HepG2 (cell line): ENCODE data around the gene PIEZO1. TPM values are rescaled to one million over a fixed set of nuclear protein-coding genes. Genes with fewer than 3 reads are reported as not detected.

Experiments used
- ATM ChIP-seq: fragments of 450-650 bp; IDR thresholded peaks from 2 replicates; pipeline ENCODE4 v1.7.1; 2017; ENCODE audit warnings: mild to moderate bottlenecking, borderline replicate concordance
- CHD4 ChIP-seq: fragments of 200-600 bp; sonication (generic); IDR thresholded peaks from 2 replicates; pipeline ENCODE4 v1.7.0; 2017; ENCODE audit warnings: mild to moderate bottlenecking, low read length, borderline replicate concordance
- HOXA9 ChIP-seq: sonication (generic); formaldehyde crosslinking; IDR thresholded peaks from 2 replicates; pipeline ENCODE4 v1.8.1; 2022; ENCODE audit warnings: missing genetic modification reagents, mild to moderate bottlenecking, moderate library complexity, borderline replicate concordance
- IRF2 ChIP-seq: IDR thresholded peaks from 2 replicates; pipeline ENCODE4 v1.6.1; 2018; ENCODE audit warnings: missing genetic modification reagents, missing compliant biosample characterization
- KDM3A ChIP-seq: IDR thresholded peaks from 2 replicates; pipeline ENCODE4 v1.6.1; 2018; ENCODE audit warnings: low read depth, missing compliant biosample characterization
- KDM5A ChIP-seq: fragments of 200-600 bp; sonication (generic); IDR thresholded peaks from 2 replicates; pipeline ENCODE4 v1.7.0; 2018; ENCODE audit warnings: antibody characterized with exemption, mild to moderate bottlenecking, low read length, borderline replicate concordance
- NR3C1 ChIP-seq: sonication (generic); formaldehyde crosslinking; IDR thresholded peaks from 2 replicates; pipeline ENCODE4 v1.4.0; 2020; ENCODE audit warnings: missing genetic modification reagents
- ONECUT2 ChIP-seq: sonication (generic); formaldehyde crosslinking; IDR thresholded peaks from 2 replicates; pipeline ENCODE4 v1.4.0; 2020; ENCODE audit warnings: missing genetic modification reagents
- PAX8 ChIP-seq: sonication (generic); formaldehyde crosslinking; IDR thresholded peaks from 2 replicates; pipeline ENCODE4 v1.8.0; 2022; ENCODE audit warnings: mild to moderate bottlenecking, missing genetic modification reagents, borderline replicate concordance
- TCF12 ChIP-seq, 2 experiments: fragments of 450-650 bp in 1 of 2; sonication (generic) in 1 of 2; formaldehyde crosslinking in 1 of 2; IDR thresholded peaks; 2 replicates each; pipeline versions ENCODE4 v1.6.1 to v1.8.0; 2017 to 2022; ENCODE audit warnings: antibody characterized with exemption in 1 of 2, mild to moderate bottlenecking in 1 of 2, missing genetic modification reagents in 1 of 2, moderate library complexity in 1 of 2
- ZBTB14 ChIP-seq: sonication (generic); formaldehyde crosslinking; IDR thresholded peaks from 2 replicates; pipeline ENCODE4 v1.4.0; 2020; ENCODE audit warnings: missing genetic modification reagents
- ZBTB26 ChIP-seq: IDR thresholded peaks from 2 replicates; pipeline ENCODE4 v1.6.1; 2016; ENCODE audit warnings: missing compliant biosample characterization, missing genetic modification reagents, borderline replicate concordance
- ZBTB39 ChIP-seq: sonication (generic); formaldehyde crosslinking; IDR thresholded peaks from 2 replicates; pipeline ENCODE4 v1.5.0; 2020; ENCODE audit warnings: missing genetic modification reagents
- ZBTB8A ChIP-seq: sonication (generic); formaldehyde crosslinking; IDR thresholded peaks from 2 replicates; pipeline ENCODE4 v1.4.0; 2020; ENCODE audit warnings: mild to moderate bottlenecking, low read depth, missing genetic modification reagents, borderline replicate concordance
- ZC3H13 ChIP-seq: sonication (generic); formaldehyde crosslinking; IDR thresholded peaks from 2 replicates; pipeline ENCODE4 v1.8.1; 2023; ENCODE audit warnings: mild to moderate bottlenecking, missing genetic modification reagents, moderate library complexity
- ZFAT ChIP-seq: sonication (generic); formaldehyde crosslinking; conservative IDR thresholded peaks from 2 replicates; pipeline ENCODE4 v1.8.1; 2023; ENCODE audit warnings: missing genetic modification reagents, inconsistent platforms
- ZFP90 ChIP-seq: sonication (generic); formaldehyde crosslinking; IDR thresholded peaks from 2 replicates; pipeline ENCODE4 v1.8.0; 2022; ENCODE audit warnings: missing genetic modification reagents, mild to moderate bottlenecking, inconsistent platforms, borderline replicate concordance
- ZNF12 ChIP-seq: sonication (generic); formaldehyde crosslinking; IDR thresholded peaks from 2 replicates; pipeline ENCODE4 v1.5.0; 2020; ENCODE audit warnings: missing genetic modification reagents
- ZNF205 ChIP-seq: IDR thresholded peaks from 2 replicates; pipeline ENCODE4 v1.6.1; 2018; ENCODE audit warnings: missing biosample characterization, missing genetic modification reagents
- ZNF235 ChIP-seq: sonication (generic); formaldehyde crosslinking; IDR thresholded peaks from 2 replicates; pipeline ENCODE4 v1.8.1; 2023; ENCODE audit warnings: mild to moderate bottlenecking, missing genetic modification reagents, borderline replicate concordance
- ZNF281 ChIP-seq: sonication (generic); formaldehyde crosslinking; IDR thresholded peaks from 2 replicates; pipeline ENCODE4 v1.4.0; 2020; ENCODE audit warnings: missing genetic modification reagents, borderline replicate concordance
- ZNF766 ChIP-seq: sonication (generic); formaldehyde crosslinking; IDR thresholded peaks from 2 replicates; pipeline ENCODE4 v1.5.0; 2020; ENCODE audit warnings: missing genetic modification reagents, borderline replicate concordance
- polyA plus RNA-seq, 8 experiments: library from polyadenylated mRNA; depleted of rRNA in 3 of 8; stranded (reverse) in 7 of 8; unstranded in 1 of 8; fragments of >200 nt; fragmentation: Illumina TruSeq in 4 of 8; extraction: Trizol in 4 of 8; gene quantifications; 2 replicates each; pipeline versions ENCODE4 v1.2.1 to v1.2.3, GENCODE V29; 2011 to 2016; ENCODE audit warnings: low read depth in 4 of 8, missing spikeins in 1 of 8, mixed read lengths in 1 of 8; ENCODE audit not compliant: insufficient read depth in 1 of 8
- total RNA-seq, 5 experiments: library from RNA; depleted of rRNA; stranded (reverse); fragments of >200 nt; fragmentation: Illumina TruSeq; extraction: Trizol; gene quantifications; 2 replicates each; pipeline ENCODE4 v1.2.3, GENCODE V29; 2016; ENCODE audit warnings: low read depth in 1 of 5

Gene PIEZO1
- total and polyA plus RNA-seq, 2 of the 13 experiments (the other 11 are each of a cell fraction or from before 2014, with no cell fraction given), result 67.9 to 85.0 TPM

GRCh38 chr16:88706229-88706964, 78.6 kb downstream of the PIEZO1 start, which contains the start of the genes CTU2 and RNF166 (continued):
- TF ChIP-seq KDM3A (CRISPR knock-in tag) (peak; percentile 61; the same call in 1 of the 2 replicates), ONECUT2 (CRISPR knock-in tag) (no peak), ZNF12 (CRISPR knock-in tag) (peak; percentile 40; the same call in 1 of the 2 replicates), CHD4 (no peak), NR3C1 (CRISPR knock-in tag) (no peak), ZNF205 (CRISPR knock-in tag) (peak; percentile 29; the same call in 1 of the 2 replicates), KDM5A (peak; percentile 98), TCF12 (IDR thresholded peaks at IDR 0.05) (no peak), TCF12 (CRISPR knock-in tag; IDR thresholded peaks at IDR 0.05) (peak; percentile 90), ZC3H13 (CRISPR knock-in tag) (no peak), IRF2 (CRISPR knock-in tag) (peak; percentile 91), ZBTB39 (CRISPR knock-in tag) (no peak; the same call in 1 of the 2 replicates), ZNF766 (CRISPR knock-in tag) (peak; percentile 90), ZBTB26 (CRISPR knock-in tag) (peak; percentile 68; the same call in 1 of the 2 replicates), ATM (no peak), PAX8 (peak; percentile 77; the same call in 1 of the 2 replicates), ZNF235 (CRISPR knock-in tag) (peak; percentile 86; the same call in 1 of the 2 replicates), ZFP90 (CRISPR knock-in tag) (peak; percentile 58; the same call in 1 of the 2 replicates), ZBTB14 (CRISPR knock-in tag) (peak; percentile 35; the same call in 1 of the 2 replicates), ZFAT (CRISPR knock-in tag) (no peak), ZNF281 (CRISPR knock-in tag) (peak; percentile 57; the same call in 1 of the 2 replicates), ZBTB8A (CRISPR knock-in tag) (no peak), HOXA9 (CRISPR knock-in tag) (no peak)
